Smooth muscle cell (in vitro differentiated cells): ENCODE measurements around the gene SPHK1. TPM values are rescaled to one million over a fixed set of nuclear protein-coding genes. Genes with fewer than 3 reads are reported as not detected.

ENCODE experiments used
- DNase-seq: peaks from one replicate; lab custom pipeline; 2025; ENCODE audit not compliant: unreplicated experiment; lab: John Stamatoyannopoulos, UW
- H2AFZ ChIP-seq: fragments of 200-600 bp; sonication (generic); 2 replicates; pipeline ENCODE4 v1.6.0; 2016; ENCODE audit warnings: antibody characterized with exemption, low read depth, mild to moderate bottlenecking
- H3F3A ChIP-seq: fragments of 200-600 bp; sonication (generic); 2 replicates; pipeline ENCODE4 v1.6.0; 2017; ENCODE audit warnings: antibody characterized with exemption, low read depth
- H3K27ac ChIP-seq: fragments of 200-600 bp; sonication (generic); 2 replicates; pipeline ENCODE4 v1.5.1; 2016; ENCODE audit warnings: low read depth, mild to moderate bottlenecking
- H3K27me3 ChIP-seq: fragments of 200-600 bp; sonication (generic); 2 replicates; pipeline ENCODE4 v1.6.1; 2016; ENCODE audit warnings: low read depth, mild to moderate bottlenecking
- H3K36me3 ChIP-seq: fragments of 200-600 bp; sonication (generic); 2 replicates; pipeline ENCODE4 v1.5.1; 2016; ENCODE audit warnings: low read depth
- H3K4me1 ChIP-seq: fragments of 200-600 bp; sonication (generic); 2 replicates; pipeline ENCODE4 v1.5.1; 2016; ENCODE audit warnings: low read depth
- H3K4me2 ChIP-seq: fragments of 200-600 bp; sonication (generic); 2 replicates; pipeline ENCODE4 v1.6.0; 2016; ENCODE audit warnings: mild to moderate bottlenecking
- H3K4me3 ChIP-seq: fragments of 200-600 bp; sonication (generic); 2 replicates; pipeline ENCODE4 v1.5.1; 2016; ENCODE audit warnings: mild to moderate bottlenecking
- H3K79me2 ChIP-seq: fragments of 200-600 bp; sonication (generic); 2 replicates; pipeline ENCODE4 v1.6.0; 2016; ENCODE audit warnings: low read depth, mild to moderate bottlenecking
- H3K9ac ChIP-seq: fragments of 200-600 bp; sonication (generic); 2 replicates; pipeline ENCODE4 v1.6.0; 2016; ENCODE audit warnings: low read depth
- H3K9me3 ChIP-seq: fragments of 200-600 bp; sonication (generic); replicated peaks from 2 replicates; pipeline ENCODE4 v1.5.1; 2016; ENCODE audit warnings: low read depth
- H4K20me1 ChIP-seq: fragments of 200-600 bp; sonication (generic); 2 replicates; pipeline ENCODE4 v1.6.0; 2016; ENCODE audit warnings: low read depth
- WGBS: methylation state at CpG from one replicate; pipeline ENCODE4 v1.1.7; 2016; ENCODE audit warnings: low lambda C conversion rate; 5-methylcytosine and 5-hydroxymethylcytosine counted together
- polyA plus RNA-seq: library from polyadenylated mRNA; unstranded; fragments of >200 nt; fragmentation: Nextera tagmentation; extraction: Ambion mirVana; gene quantifications from 2 replicates; pipeline ENCODE4 v1.2.1, GENCODE V29; 2016
- total RNA-seq: library from RNA; depleted of rRNA; stranded (reverse); fragments of >200 nt; gene quantifications from 2 replicates; pipeline ENCODE4 v1.2.3, GENCODE V29; 2014
- TF ChIP-seq, protein P1 (sequence below): fragments of 200-600 bp; sonication (generic); IDR thresholded peaks from 2 replicates; pipeline ENCODE4 v1.5.1; 2017; ENCODE audit warnings: borderline replicate concordance, mild to moderate bottlenecking, antibody characterized with exemption; ENCODE audit not compliant: insufficient read depth, poor library complexity, severe bottlenecking

The SPHK1 gene
- total and polyA plus RNA-seq, 2 experiments from 2014 or later, result 20.1 to 24.8 TPM

DNA sequence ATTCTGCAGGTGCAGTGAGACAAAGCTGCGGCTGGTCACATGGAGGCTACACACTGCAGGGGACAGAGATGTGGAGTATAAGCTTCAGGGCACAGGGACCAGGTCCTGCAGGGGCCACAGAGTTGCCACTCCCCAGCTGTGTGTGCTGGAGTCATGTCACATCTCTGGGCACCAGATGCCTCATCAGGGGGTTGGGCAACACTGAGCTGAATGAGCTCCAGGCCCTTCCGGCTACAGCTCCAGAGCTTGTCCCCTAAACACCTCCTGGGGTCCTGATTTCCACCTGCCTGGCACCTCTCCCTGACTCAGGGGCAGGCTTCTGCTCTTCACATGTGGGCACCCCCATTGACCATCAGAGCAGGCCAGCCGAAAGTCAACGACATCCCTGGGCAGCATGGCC is 32.5 kb downstream of the SPHK1 start:
- Histone ChIP-seq H3F3A (no peaks in the 10 kb centered on the region), H3K36me3 (no peaks in the 10 kb centered on the region), H2AFZ (no peak overlapping the region), H3K4me3 (no peak overlapping the region), H3K9me3 (no peaks in the 10 kb centered on the region), H3K9ac (no peak overlapping the region), H3K4me2 (no peak overlapping the region), H3K27me3 (no peaks in the 10 kb centered on the region), H3K4me1 (no peaks in the 10 kb centered on the region), H4K20me1 (peaks cover 100% of the 10 kb centered on the region), H3K27ac (no peak overlapping the region), H3K79me2 (peaks cover 39% of the 10 kb centered on the region)
- DNase-seq, result no peak
- 95% methylated on average over 4 of the region's 4 CpGs for WGBS
- TF ChIP-seq, protein P1, sequence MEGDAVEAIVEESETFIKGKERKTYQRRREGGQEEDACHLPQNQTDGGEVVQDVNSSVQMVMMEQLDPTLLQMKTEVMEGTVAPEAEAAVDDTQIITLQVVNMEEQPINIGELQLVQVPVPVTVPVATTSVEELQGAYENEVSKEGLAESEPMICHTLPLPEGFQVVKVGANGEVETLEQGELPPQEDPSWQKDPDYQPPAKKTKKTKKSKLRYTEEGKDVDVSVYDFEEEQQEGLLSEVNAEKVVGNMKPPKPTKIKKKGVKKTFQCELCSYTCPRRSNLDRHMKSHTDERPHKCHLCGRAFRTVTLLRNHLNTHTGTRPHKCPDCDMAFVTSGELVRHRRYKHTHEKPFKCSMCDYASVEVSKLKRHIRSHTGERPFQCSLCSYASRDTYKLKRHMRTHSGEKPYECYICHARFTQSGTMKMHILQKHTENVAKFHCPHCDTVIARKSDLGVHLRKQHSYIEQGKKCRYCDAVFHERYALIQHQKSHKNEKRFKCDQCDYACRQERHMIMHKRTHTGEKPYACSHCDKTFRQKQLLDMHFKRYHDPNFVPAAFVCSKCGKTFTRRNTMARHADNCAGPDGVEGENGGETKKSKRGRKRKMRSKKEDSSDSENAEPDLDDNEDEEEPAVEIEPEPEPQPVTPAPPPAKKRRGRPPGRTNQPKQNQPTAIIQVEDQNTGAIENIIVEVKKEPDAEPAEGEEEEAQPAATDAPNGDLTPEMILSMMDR, result no peak

- no peak overlapping the region for H3K4me3 ChIP-seq
Measured at GRCh38 chr17:76417499-76418143, 33.2 kb downstream of the SPHK1 start.

GRCh38 chr17:76419576-76420260 is 35.3 kb downstream of the SPHK1 start:
- H2AFZ ChIP-seq, result no peak overlapping the region
- no peaks in the 10 kb centered on the region for H3K36me3 ChIP-seq
- no peaks in the 10 kb centered on the region for H3K9me3 ChIP-seq
- H3K79me2 ChIP-seq, result peaks cover 31% of the 10 kb centered on the region
- WGBS, result 94% methylated on average over 17 of the region's 17 CpGs
- H3K27ac ChIP-seq, result no peak overlapping the region
- DNase-seq, result no peak
- no peak overlapping the region for H3K9ac ChIP-seq
- no peaks in the 10 kb centered on the region for H3F3A ChIP-seq
- no peak overlapping the region for H3K4me3 ChIP-seq
- no peak overlapping the region for H3K4me2 ChIP-seq
- TF ChIP-seq, protein P1, result no peak
- H3K4me1 ChIP-seq, result no peaks in the 10 kb centered on the region
- H4K20me1 ChIP-seq, result peaks cover 98% of the 10 kb centered on the region
- no peaks in the 10 kb centered on the region for H3K27me3 ChIP-seq

More at GRCh38 chr17:76417499-76418143, 33.2 kb downstream of the SPHK1 start:
- TF ChIP-seq, protein P1, result no peak
- 85% methylated on average over 11 of the region's 11 CpGs for WGBS
- H3K4me2 ChIP-seq, result no peak overlapping the region
- H3F3A ChIP-seq, result no peaks in the 10 kb centered on the region
- no peaks in the 10 kb centered on the region for H3K27me3 ChIP-seq
- no peak for DNase-seq
- H4K20me1 ChIP-seq, result peaks cover 100% of the 10 kb centered on the region
- no peak overlapping the region for H2AFZ ChIP-seq
- H3K27ac ChIP-seq, result no peak overlapping the region
- H3K4me1 ChIP-seq, result no peaks in the 10 kb centered on the region
- H3K79me2 ChIP-seq, result peaks cover 42% of the 10 kb centered on the region
- no peaks in the 10 kb centered on the region for H3K9me3 ChIP-seq
- H3K9ac ChIP-seq, result no peak overlapping the region
- H3K36me3 ChIP-seq, result no peaks in the 10 kb centered on the region
